H1 (cell line): Measurements from ENCODE around the gene PASK. TPM values are rescaled to one million over a fixed set of nuclear protein-coding genes. Genes with fewer than 3 reads are reported as not detected.

Source experiments
- EZH2 ChIP-seq: fragments of 200-600 bp; sonication (generic); IDR thresholded peaks from 2 replicates; pipeline ENCODE4 v1.7.1; 2012; ENCODE audit warnings: low read depth, mild to moderate bottlenecking, moderate library complexity, low read length, inconsistent platforms; ENCODE audit not compliant: severe bottlenecking
- RBBP5 ChIP-seq: IDR thresholded peaks from 2 replicates; pipeline ENCODE4 v1.7.1; 2012; ENCODE audit warnings: low read depth, mild to moderate bottlenecking, inconsistent platforms, low read length, moderate library complexity, borderline replicate concordance
- polyA plus RNA-seq, 7 experiments: library from polyadenylated mRNA; depleted of rRNA in 3 of 7; stranded (reverse) in 5 of 7; unstranded in 2 of 7; fragments of >200 nt in 5 of 7; fragments of 200-250 nt in 2 of 7; gene quantifications; 1 replicate in 5 of 7; 2 replicates in 1 of 7; 4 replicates in 1 of 7; pipeline versions ENCODE4 v1.2.1 to v1.2.3, GENCODE V29; 2011 to 2013; ENCODE audit warnings: missing spikeins in 2 of 7, mixed read lengths in 2 of 7
- total RNA-seq: library from RNA; stranded (reverse); fragmentation: NEBNext Ultra II Directional; extraction: Animal tissue kit (Norgen Biotek cat#: 25700); gene quantifications from 2 replicates; pipeline ENCODE4 v1.2.1, GENCODE V29; 2021

The PASK gene
- total and polyA plus RNA-seq, 2 of the 8 experiments (the other 6 are each of a cell fraction or from before 2014, with no cell fraction given): 20.5 to 66.1 TPM

GRCh38 chr2:241110089-241110606 is 39.1 kb downstream of the PASK start (continued):
- TF ChIP-seq EZH2 (no peak), RBBP5 (no peak)
